SK-N-SH (cell line): ENCODE measurements around the gene APH1A. TPM values are rescaled to one million over a fixed set of nuclear protein-coding genes. Genes with fewer than 3 reads are reported as not detected.

Experiments used
- CTCF ChIA-PET: fragments of 300-600, 350-600 bp; formaldehyde crosslinking; extraction: SDS; loops from one replicate; lab custom pipeline; 2021; lab: Yijun Ruan, JAX
- POLR2A ChIA-PET: fragments of 350-600 bp; sonication (Branson Sonifier 250); formaldehyde crosslinking; extraction: SDS; loops from one replicate; lab custom pipeline; 2020; ENCODE audit warnings: antibody characterized with exemption, inconsistent platforms; lab: Yijun Ruan, JAX
- DNase-seq: peaks from one replicate; pipeline ENCODE4 v3.0.0; 2012
- H2AFZ ChIP-seq: fragments of 200-600 bp; sonication (generic); 2 replicates; pipeline ENCODE4 v1.8.1; 2016; ENCODE audit warnings: antibody characterized with exemption, mild to moderate bottlenecking, low read depth
- H3F3A ChIP-seq: fragments of 200-600 bp; sonication (generic); replicated peaks from 2 replicates; pipeline ENCODE3; 2016; ENCODE audit warnings: antibody characterized with exemption, mild to moderate bottlenecking; ENCODE audit not compliant: insufficient read depth
- H3K27ac ChIP-seq, 2 experiments: fragments of 200-500 bp in 1 of 2; fragments of 200-600 bp in 1 of 2; sonication (Bioruptor generic) in 1 of 2; sonication (generic), shearing (Covaris generic) in 1 of 2; 2 replicates each; pipeline versions ENCODE4 v1.5.1 to v1.6.1; 2014 to 2016; ENCODE audit warnings: low read depth in 2 of 2, inconsistent platforms in 1 of 2, low read length in 1 of 2, mild to moderate bottlenecking in 1 of 2, mixed read lengths in 1 of 2
- H3K27me3 ChIP-seq: fragments of 200-600 bp; sonication (generic), shearing (Covaris generic); 2 replicates; pipeline ENCODE4 v1.6.1; 2016; ENCODE audit warnings: mixed run types; ENCODE audit not compliant: insufficient read depth
- H3K36me3 ChIP-seq, 2 experiments: fragments of 200-500 bp in 1 of 2; fragments of 200-600 bp in 1 of 2; sonication (Bioruptor generic) in 1 of 2; sonication (generic) in 1 of 2; replicated peaks in 1 of 2; 2 replicates each; pipeline versions ENCODE3 to v1.5.1; 2014 to 2016; ENCODE audit warnings: low read length in 1 of 2, mild to moderate bottlenecking in 1 of 2; ENCODE audit not compliant: insufficient read depth in 2 of 2, control insufficient read depth in 1 of 2
- H3K4me1 ChIP-seq, 2 experiments: fragments of 200-500 bp in 1 of 2; fragments of 200-600 bp in 1 of 2; sonication (Bioruptor generic) in 1 of 2; sonication (generic), shearing (Covaris generic) in 1 of 2; 2 replicates each; pipeline versions ENCODE4 v1.5.1 to v1.6.1; 2014 to 2016; ENCODE audit warnings: low read depth in 1 of 2, low read length in 1 of 2, mixed run types in 1 of 2; ENCODE audit not compliant: insufficient read depth in 2 of 2, control insufficient read depth in 1 of 2
- H3K4me2 ChIP-seq: fragments of 200-600 bp; sonication (generic), shearing (Covaris generic); 2 replicates; pipeline ENCODE4 v1.6.1; 2017; ENCODE audit warnings: mixed run types
- H3K4me3 ChIP-seq, 2 experiments: fragments of 200-500 bp in 1 of 2; fragments of 200-600 bp in 1 of 2; sonication (Bioruptor generic) in 1 of 2; sonication (generic), shearing (Covaris generic) in 1 of 2; 2 replicates each; pipeline versions ENCODE4 v1.5.1 to v1.8.1; 2014 to 2016; ENCODE audit warnings: low read depth in 2 of 2, inconsistent platforms in 1 of 2, low read length in 1 of 2, mild to moderate bottlenecking in 1 of 2, mixed read lengths in 1 of 2, moderate library complexity in 1 of 2
- H3K79me2 ChIP-seq: fragments of 200-600 bp; sonication (generic); 2 replicates; pipeline ENCODE4 v1.8.1; 2017; ENCODE audit warnings: mild to moderate bottlenecking; ENCODE audit not compliant: insufficient read depth
- H3K9ac ChIP-seq: fragments of 200-600 bp; sonication (generic); 2 replicates; pipeline ENCODE4 v1.6.1; 2017; ENCODE audit warnings: mixed run types
- H3K9me2 ChIP-seq: fragments of 200-600 bp; sonication (generic); 2 replicates; pipeline ENCODE4 v1.6.1; 2017; ENCODE audit warnings: mixed run types
- H3K9me3 ChIP-seq: fragments of 200-600 bp; sonication (generic); 2 replicates; pipeline ENCODE4 v1.6.1; 2017; ENCODE audit warnings: mixed run types, mild to moderate bottlenecking, moderate library complexity
- H4K20me1 ChIP-seq: fragments of 200-600 bp; sonication (generic); 2 replicates; pipeline ENCODE4 v1.6.1; 2017; ENCODE audit warnings: mild to moderate bottlenecking, mixed run types; ENCODE audit not compliant: insufficient read depth
- CHD2 ChIP-seq: fragments of 150-350 bp; IDR thresholded peaks from 2 replicates; pipeline ENCODE4 v1.6.1; 2018; ENCODE audit warnings: low read length; ENCODE audit not compliant: partially characterized antibody
- ELF1 ChIP-seq: IDR thresholded peaks from 2 replicates; pipeline ENCODE4 v1.4.0; 2012
- FOXJ3 ChIP-seq: sonication (generic); formaldehyde crosslinking; IDR thresholded peaks from 2 replicates; pipeline ENCODE4 v1.5.1; 2020; ENCODE audit warnings: mild to moderate bottlenecking, missing genetic modification reagents
- MXI1 ChIP-seq: IDR thresholded peaks from 2 replicates; pipeline ENCODE4 v1.6.1; 2012; ENCODE audit warnings: mild to moderate bottlenecking, low read depth, low read length, improper control_type of control experiment
- NRF1 ChIP-seq: IDR thresholded peaks from 2 replicates; pipeline ENCODE4 v1.6.1; 2012; ENCODE audit warnings: low read depth, mild to moderate bottlenecking, low read length
- SIN3A ChIP-seq: IDR thresholded peaks from 2 replicates; pipeline ENCODE4 v1.6.1; 2012; ENCODE audit warnings: low read depth, mild to moderate bottlenecking, low read length, moderate library complexity, borderline replicate concordance
- SMC3 ChIP-seq: IDR thresholded peaks from 2 replicates; pipeline ENCODE4 v1.6.1; 2012; ENCODE audit warnings: low read depth, low read length, improper control_type of control experiment
- WGBS: methylation state at CpG from one replicate; pipeline ENCODE4 v1.1.6; 2017; ENCODE audit warnings: low lambda C conversion rate; 5-methylcytosine and 5-hydroxymethylcytosine counted together
- polyA plus RNA-seq, 3 experiments: library from polyadenylated mRNA; depleted of rRNA; stranded (reverse); fragments of >200 nt; gene quantifications; 2 replicates each; pipeline ENCODE4 v1.2.3, GENCODE V29; 2012
- TF ChIP-seq, protein P1 (sequence below): fragments of 150-350 bp; IDR thresholded peaks from 2 replicates; pipeline ENCODE4 v1.6.1; 2016; ENCODE audit warnings: mild to moderate bottlenecking, low read depth, low read length
- TF ChIP-seq, protein P2 (sequence below): IDR thresholded peaks from 2 replicates; pipeline ENCODE4 v1.4.0; 2012; ENCODE audit warnings: low read depth
- TF ChIP-seq, protein P3 (sequence below): fragments of 200-600 bp; sonication (generic); IDR thresholded peaks from 2 replicates; pipeline ENCODE4 v1.6.1; 2017; ENCODE audit warnings: antibody characterized with exemption, mild to moderate bottlenecking, moderate library complexity
- TF ChIP-seq, protein P4 (sequence below): IDR thresholded peaks from 2 replicates; pipeline ENCODE4 v1.6.1; 2012; ENCODE audit warnings: mild to moderate bottlenecking, low read depth, low read length, moderate library complexity

APH1A gene
- polyA plus RNA-seq, 1 of the 3 experiments (the other 2 are of a cell fraction), result 175 TPM

DNA sequence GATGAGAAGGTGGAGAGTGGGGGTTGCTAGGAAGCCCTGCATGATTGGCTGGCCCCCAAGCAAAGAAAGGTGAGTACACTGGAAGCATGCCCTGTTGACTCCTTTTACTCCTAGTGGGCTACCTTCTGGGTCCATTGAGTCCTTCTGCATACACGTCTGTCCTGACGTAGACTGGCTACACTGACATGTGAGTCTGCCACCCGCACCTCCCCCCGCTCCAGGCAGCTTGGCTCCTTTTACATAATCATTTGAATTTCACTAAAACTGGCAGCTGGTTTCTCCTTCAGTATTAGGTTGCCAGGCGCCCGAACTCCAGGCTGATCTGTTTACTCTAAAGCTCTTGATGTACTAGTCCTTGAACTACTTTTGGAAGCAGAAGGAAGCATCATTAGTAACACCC, 33.5 kb upstream of the APH1A start (continued):
- TF ChIP-seq, protein P1, sequence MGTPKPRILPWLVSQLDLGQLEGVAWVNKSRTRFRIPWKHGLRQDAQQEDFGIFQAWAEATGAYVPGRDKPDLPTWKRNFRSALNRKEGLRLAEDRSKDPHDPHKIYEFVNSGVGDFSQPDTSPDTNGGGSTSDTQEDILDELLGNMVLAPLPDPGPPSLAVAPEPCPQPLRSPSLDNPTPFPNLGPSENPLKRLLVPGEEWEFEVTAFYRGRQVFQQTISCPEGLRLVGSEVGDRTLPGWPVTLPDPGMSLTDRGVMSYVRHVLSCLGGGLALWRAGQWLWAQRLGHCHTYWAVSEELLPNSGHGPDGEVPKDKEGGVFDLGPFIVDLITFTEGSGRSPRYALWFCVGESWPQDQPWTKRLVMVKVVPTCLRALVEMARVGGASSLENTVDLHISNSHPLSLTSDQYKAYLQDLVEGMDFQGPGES, result no peak

DNA sequence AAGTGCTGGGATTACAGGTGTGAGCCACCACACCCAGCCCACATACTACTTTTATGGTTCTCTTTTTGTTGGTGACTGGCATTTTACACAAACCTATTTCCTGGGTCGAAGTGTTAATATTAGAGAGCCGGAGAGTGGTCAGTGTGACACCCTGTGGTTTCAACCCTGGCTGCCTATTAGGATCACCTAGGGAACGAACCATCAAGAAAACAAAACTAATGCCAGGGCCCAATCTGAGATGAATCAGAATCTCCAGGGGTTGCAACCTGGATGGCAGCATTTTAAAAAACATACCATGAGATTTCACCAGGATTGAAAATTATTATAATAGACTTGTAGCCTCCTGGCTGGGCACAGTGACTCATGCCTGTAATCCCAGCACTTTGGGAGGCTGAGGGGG, 30.9 kb upstream of the APH1A start:
- peaks cover 11 to 13% of the 10 kb centered on the region in 2 experiments; a peak in 2 of 4 replicates for H3K4me1 ChIP-seq
- CTCF ChIA-PET, result no interaction called here
- POLR2A ChIA-PET, result no interaction called here

More for the DNA sequence above, 30.9 kb upstream of the APH1A start:
- TF ChIP-seq, protein P2, sequence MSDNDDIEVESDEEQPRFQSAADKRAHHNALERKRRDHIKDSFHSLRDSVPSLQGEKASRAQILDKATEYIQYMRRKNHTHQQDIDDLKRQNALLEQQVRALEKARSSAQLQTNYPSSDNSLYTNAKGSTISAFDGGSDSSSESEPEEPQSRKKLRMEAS, result no peak
- TF ChIP-seq, protein P1, result no peak
- TF ChIP-seq SMC3, result no peak
- TF ChIP-seq, protein P3, sequence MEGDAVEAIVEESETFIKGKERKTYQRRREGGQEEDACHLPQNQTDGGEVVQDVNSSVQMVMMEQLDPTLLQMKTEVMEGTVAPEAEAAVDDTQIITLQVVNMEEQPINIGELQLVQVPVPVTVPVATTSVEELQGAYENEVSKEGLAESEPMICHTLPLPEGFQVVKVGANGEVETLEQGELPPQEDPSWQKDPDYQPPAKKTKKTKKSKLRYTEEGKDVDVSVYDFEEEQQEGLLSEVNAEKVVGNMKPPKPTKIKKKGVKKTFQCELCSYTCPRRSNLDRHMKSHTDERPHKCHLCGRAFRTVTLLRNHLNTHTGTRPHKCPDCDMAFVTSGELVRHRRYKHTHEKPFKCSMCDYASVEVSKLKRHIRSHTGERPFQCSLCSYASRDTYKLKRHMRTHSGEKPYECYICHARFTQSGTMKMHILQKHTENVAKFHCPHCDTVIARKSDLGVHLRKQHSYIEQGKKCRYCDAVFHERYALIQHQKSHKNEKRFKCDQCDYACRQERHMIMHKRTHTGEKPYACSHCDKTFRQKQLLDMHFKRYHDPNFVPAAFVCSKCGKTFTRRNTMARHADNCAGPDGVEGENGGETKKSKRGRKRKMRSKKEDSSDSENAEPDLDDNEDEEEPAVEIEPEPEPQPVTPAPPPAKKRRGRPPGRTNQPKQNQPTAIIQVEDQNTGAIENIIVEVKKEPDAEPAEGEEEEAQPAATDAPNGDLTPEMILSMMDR, result no peak
- no peak for TF ChIP-seq FOXJ3
- TF ChIP-seq SIN3A, result no peak
- no peak for TF ChIP-seq CHD2
- TF ChIP-seq NRF1, result no peak
- TF ChIP-seq ELF1, result no peak
- TF ChIP-seq, protein P4, sequence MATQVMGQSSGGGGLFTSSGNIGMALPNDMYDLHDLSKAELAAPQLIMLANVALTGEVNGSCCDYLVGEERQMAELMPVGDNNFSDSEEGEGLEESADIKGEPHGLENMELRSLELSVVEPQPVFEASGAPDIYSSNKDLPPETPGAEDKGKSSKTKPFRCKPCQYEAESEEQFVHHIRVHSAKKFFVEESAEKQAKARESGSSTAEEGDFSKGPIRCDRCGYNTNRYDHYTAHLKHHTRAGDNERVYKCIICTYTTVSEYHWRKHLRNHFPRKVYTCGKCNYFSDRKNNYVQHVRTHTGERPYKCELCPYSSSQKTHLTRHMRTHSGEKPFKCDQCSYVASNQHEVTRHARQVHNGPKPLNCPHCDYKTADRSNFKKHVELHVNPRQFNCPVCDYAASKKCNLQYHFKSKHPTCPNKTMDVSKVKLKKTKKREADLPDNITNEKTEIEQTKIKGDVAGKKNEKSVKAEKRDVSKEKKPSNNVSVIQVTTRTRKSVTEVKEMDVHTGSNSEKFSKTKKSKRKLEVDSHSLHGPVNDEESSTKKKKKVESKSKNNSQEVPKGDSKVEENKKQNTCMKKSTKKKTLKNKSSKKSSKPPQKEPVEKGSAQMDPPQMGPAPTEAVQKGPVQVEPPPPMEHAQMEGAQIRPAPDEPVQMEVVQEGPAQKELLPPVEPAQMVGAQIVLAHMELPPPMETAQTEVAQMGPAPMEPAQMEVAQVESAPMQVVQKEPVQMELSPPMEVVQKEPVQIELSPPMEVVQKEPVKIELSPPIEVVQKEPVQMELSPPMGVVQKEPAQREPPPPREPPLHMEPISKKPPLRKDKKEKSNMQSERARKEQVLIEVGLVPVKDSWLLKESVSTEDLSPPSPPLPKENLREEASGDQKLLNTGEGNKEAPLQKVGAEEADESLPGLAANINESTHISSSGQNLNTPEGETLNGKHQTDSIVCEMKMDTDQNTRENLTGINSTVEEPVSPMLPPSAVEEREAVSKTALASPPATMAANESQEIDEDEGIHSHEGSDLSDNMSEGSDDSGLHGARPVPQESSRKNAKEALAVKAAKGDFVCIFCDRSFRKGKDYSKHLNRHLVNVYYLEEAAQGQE, result no peak
- TF ChIP-seq MXI1, result no peak
- H3K36me3 ChIP-seq, result peaks cover 43 to 68% of the 10 kb centered on the region in 2 experiments
- H3K27me3 ChIP-seq, result no peaks in the 10 kb centered on the region
- H2AFZ ChIP-seq, result no peak overlapping the region
- no peaks in the 10 kb centered on the region for H3K9me2 ChIP-seq
- 98% methylated on average over 3 of the region's 3 CpGs for WGBS
- DNase-seq, result no peak
- H4K20me1 ChIP-seq, result peaks cover 3% of the 10 kb centered on the region; the same call in 1 of the 2 replicates
- H3F3A ChIP-seq, result peaks cover 3% of the 10 kb centered on the region
- H3K9me3 ChIP-seq, result no peaks in the 10 kb centered on the region
- no peak overlapping the region for H3K27ac ChIP-seq
- no peak overlapping the region for H3K4me3 ChIP-seq
- H3K9ac ChIP-seq, result no peak overlapping the region
- peaks cover 65% of the 10 kb centered on the region for H3K79me2 ChIP-seq
- no peak overlapping the region for H3K4me2 ChIP-seq
